HG03135 (cell line): ENCODE measurements around the gene NOX5.
"Not testable (repeated sequence)": the region's sequence is repeated elsewhere in the genome, so short reads cannot be mapped to it uniquely, and the experiment has no call there.

Experiments used
- ATAC-seq: cut with Tn5 transposase; IDR thresholded peaks from one replicate; pipeline ENCODE4 v1.9.1; 2021; ENCODE audit warnings: mild to moderate bottlenecking, moderate library complexity; ENCODE audit not compliant: unreplicated experiment

Gene NOX5

DNA sequence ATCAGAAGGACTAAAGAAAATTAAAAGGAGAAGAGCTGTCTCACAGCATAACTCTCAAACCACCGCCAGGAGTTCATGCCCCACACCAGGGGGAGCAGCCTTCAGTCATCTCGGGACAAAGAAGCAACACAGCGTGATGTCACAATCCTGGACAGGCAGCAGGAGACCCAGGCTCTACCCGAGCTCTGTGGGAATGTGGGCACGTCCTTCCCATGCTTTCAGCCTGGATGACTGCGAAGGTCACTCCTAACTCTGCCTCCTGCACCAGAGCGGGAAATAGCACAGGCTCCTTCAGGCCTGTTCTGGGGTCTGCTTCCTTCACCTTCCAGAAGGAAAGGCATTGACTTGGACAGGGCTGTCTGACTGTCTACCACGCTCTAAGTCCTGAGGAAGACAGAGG is 31.3 kb downstream of the NOX5 start:
- ATAC-seq, result no peak

DNA sequence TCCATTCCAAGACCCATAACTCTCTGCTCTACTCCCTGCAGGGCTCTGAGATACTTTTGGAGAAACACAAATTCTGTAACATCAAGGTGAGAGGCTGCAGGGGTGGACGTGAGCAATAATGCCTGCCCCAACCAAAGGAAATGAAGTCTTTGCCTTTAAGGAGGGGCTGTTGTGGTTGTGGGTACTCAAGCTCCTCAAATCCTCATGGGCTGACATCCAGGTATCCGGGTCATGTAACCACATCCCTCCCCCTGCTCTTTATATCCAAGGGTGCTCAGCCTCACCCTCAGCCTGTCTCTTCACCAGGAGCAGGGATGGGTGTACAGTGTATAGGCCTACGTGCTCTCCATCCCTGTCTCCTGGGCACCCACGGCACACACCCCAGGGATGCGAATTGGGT is 32.3 kb downstream of the NOX5 start:
- no peak for ATAC-seq

- no peak for ATAC-seq
These were observed 35.5 kb downstream of the NOX5 start for GRCh38 chr15:69049976-69050375.

GRCh38 chr15:69055251-69055650 is 40.8 kb downstream of the NOX5 start:
- no peak for ATAC-seq

DNA sequence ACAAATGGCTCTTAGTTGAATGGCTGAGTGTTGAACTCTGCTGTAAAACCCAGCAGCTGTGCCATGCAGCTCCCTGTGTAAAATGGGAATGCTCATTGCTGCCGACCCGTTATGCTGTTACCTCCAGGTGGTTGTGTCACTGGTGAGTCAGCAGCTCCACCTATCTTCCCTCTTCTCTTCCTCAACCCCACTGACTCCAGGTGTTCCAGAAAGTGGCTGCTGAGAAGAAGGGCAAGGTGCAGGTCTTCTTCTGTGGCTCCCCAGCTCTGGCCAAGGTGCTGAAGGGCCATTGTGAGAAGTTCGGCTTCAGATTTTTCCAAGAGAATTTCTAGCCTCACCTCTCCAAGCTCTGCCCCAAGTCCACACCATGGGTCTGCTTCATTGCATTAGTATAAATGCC is 41.9 kb downstream of the NOX5 start:
- no peak for ATAC-seq

DNA sequence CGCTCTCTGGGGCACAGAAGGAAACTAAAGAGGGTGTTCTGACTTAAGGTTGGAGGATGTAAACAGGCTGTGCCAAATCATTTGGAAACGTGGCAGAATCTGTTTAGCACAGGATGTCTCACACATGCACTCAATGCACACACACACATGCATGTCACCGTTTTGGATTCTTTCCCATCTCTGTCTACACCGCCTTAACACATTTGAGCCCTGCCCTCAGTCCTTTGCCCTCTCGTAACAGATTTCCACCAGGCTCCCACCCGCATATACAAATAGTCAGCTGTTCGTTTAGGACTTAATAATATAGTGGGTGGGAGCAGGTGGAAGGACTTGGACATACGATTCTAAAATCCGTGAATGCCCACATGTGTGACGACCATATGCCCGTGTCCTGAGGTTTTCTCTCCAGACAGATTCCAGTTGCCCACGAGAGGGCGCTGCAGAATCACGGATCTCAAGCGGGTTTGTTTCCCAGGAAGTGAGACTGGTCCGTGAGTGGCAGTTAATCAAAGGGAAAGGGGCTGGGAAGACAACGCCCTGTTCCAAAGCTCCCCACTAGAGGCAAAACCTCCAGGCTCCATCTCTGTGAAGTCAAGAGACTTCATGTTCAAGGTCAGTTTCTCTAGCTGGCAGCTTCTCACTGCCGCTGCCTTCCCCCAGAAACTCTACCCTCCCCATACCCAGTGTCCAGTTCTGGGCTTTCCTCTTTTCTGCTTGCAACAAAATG is 44.5 kb downstream of the NOX5 start:
- ATAC-seq, result no peak

- ATAC-seq, result no peak
These were observed 45.1 kb downstream of the NOX5 start for GRCh38 chr15:69059557-69059943.

DNA sequence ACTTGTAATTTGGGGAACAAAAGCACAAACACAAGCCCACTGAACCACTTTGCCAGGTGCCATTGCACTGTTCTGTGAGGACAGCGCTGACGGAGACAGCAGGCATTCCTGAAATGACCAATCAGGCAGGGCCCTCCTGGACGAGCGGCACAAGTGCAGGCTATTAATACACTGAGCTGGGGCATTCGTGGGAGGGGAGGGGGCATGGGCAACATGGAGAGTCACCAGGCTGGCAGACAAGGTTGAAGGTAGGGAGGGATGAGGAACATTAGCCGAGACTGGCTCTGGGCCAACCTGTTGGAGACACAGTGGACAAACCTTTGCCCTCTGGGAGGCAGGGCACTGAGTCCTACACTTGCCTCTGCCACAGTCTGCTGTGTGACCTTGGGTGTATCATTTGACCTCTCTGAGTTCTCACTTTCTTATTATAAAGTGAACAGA is 45.6 kb downstream of the NOX5 start:
- no peak for ATAC-seq

- no peak for ATAC-seq
These were observed 46.2 kb downstream of the NOX5 start for GRCh38 chr15:69060744-69061143.

DNA sequence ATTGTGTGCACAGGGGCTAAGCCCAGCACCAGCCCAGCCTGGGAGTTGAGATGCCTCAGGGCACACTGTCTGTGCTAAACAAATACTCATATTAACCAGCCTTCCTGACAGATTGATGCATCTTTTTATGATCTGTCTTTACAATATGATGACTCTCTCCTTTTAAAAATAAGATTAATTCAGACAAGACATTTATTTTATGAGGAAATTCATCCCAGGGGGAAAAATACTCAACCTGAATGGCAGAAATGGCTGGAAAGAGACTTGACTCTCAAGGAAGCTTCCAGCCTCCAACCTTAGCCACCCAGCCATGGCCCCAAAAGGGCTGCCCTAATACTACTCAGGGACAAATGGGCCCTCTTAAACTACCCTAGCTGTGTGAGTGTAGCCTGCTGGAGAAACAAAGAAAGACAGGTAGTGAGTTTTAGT is 46.9 kb downstream of the NOX5 start:
- no peak for ATAC-seq

- ATAC-seq, result no peak
These were observed 50.2 kb downstream of the NOX5 start for GRCh38 chr15:69064649-69065048.

DNA sequence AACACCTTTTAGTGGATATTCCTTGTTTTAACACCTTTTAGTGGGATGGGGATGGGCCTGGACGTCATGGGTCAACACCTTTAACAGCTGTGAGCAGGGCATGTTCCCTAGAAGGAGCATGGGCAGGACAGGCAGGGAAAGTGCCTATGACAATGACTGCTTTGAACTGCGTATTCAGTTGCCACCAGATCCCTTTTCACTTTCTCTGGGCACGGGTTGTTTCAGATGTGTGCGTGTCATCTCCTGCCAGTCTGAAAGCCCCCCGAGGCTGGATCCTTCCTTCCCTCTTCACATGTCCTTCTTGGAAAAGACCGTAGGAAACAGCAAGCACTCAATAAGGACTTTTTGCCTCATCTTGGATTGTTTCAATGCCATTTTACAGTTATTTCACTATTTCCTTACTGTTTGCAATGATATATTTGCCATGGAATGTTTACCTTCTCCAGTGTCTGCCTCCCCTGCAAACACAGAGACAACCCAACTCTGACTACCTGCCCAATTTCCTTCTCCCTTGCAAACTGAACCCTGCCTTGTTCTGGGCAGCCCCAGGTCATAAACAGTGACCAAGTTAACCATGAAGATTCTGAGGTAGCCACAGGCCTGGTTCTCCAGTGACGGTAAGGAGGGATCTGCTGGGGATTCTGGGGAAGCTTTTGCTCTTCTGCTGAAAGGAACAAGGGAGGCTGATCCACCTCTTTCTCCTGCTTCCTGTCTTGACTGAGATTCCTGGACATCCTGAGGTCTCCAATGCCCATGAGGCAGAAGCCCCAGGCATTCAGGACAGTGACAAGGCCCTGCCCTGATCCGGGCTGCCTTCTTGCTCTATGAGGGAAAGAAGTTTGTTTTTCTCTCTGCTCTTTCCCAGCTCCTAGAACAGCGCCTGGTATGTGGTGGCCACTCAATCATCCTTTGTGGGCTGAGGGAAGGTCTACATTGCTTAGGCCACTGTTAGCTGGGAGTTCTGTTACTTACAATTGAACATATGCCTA is 51.8 kb downstream of the NOX5 start:
- ATAC-seq, result no peak

DNA sequence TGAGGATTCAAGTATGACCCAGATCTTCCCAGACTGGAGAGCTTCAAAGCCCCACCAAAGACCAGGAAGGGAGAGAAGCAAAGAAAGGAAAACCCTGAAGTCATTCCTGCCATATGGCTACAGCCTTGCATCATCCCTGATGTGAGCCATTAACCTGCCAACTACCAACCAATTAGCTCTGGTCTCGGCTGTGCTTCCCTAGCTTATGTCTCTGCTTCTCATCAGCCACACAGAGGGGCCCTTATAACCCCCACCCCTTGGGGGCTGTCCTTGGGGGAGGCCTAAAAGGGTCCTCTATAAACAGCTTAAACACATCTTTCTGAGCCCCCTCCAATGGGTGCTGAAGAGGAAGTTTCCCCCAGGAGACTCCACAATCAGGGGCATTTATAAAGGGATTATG is 52.8 kb downstream of the NOX5 start:
- ATAC-seq, result no peak

DNA sequence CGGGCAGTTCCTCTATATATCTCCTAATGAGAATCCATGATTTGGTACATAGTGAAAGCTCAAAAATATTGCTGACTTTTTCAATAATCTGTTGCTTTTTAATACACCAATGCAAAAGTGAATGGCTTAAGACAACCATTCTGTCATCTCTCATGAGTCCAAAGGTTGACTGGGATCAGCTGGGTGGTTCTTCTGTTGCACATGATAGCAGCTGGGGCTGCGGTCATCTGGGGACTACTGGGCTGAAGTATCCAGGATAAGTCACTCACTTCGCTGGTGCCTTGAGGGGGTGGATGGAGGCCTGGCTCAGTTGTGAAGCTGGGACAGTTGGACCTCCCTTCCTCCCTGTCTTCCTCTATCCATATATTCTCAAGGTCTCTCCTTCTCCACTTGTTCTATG is 53.7 kb downstream of the NOX5 start:
- ATAC-seq, result no peak

- not testable (repeated sequence) for ATAC-seq
These were observed 54.8 kb downstream of the NOX5 start for GRCh38 chr15:69069290-69069689.

- ATAC-seq, result no peak
These were observed 55.5 kb downstream of the NOX5 start for GRCh38 chr15:69069996-69070395.

GRCh38 chr15:69070396-69070795 is 55.9 kb downstream of the NOX5 start:
- no peak for ATAC-seq

DNA sequence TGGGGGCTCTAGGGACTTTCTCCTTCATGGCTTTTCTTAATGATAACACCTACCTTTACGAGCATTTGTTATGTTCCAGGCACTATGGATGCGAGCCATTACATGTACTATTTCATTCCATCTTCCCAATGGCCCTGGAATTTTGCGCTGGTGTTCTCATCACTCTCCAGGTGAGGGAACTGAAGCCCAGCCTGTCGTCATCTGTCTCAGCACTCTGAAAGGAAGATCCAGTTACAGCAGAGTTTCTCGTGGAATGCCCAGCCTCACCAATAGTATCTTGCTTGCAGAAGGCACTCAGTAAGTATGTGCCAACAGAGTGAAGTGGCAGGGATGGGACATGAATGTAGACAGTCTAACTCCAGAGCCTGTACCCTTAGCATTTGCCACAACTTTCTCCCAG is 56.8 kb downstream of the NOX5 start:
- no peak for ATAC-seq

- no peak for ATAC-seq
These were observed 58.4 kb downstream of the NOX5 start for GRCh38 chr15:69072906-69073305.

DNA sequence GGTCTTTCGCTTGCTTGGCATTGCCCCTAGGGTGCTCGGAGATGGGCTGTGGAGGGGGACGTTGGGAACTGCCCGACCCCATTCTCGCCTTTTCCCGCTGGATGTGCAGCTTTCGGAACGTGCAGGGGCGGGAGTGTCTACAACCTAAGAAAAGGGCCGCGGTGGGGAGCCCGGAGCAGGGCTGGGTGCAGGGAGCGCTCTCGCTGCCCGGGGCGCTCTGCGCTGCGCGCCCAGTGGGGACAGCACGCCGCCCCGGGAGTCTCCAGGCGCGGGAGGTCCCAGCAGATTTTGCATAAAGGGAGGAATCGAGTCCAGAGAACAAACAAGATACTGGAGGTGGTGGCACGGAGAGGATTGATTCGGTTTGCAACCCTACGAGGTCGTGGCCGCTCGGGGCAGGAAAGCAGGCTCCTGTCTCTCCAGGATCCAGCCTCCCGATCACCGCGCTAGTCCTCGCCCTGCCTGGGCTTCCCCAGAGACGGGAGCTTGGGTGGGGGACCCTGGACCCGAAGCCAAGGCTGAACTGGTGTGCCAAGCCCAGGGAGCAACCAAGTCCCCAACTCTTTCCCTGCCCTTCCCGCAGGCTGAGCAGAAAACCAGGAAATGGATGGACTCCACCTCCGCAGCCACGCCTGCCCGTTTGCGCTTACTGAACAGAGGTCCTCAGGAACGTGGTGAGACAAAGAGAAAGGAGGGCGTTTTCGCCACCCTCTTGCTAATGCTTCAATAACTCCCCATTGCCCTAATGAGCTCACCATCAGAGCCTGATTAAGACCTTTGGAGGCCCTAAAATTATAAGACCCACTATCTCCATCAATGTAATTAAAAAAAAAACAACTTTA is 59.7 kb downstream of the NOX5 start:
- no peak for ATAC-seq

DNA sequence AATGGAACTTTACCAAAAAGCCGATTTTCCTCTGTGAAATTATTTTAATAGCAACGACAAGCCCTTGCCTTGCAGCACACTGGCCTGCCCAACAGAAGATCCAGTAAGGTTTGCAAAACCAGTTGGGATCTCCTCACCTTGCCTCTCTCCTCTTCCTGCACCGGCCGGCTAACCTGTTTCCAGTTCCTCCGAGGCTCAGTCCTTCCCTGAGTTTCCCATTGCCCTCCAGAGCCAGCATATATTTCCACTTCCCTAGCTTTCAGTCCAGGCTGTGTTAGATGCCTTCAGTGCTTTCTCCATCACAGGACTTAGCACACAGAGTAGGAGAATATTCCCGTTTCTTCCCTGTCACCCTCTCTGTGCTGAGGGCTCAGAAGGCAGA is 60.3 kb downstream of the NOX5 start:
- no peak for ATAC-seq
